Neural cell (in vitro differentiated cells): ENCODE data around the gene PRG3.

Experiments used
- EP300 ChIP-seq: fragments of 450-650 bp; conservative IDR thresholded peaks from 2 replicates; pipeline ENCODE4 v1.6.1; 2014; ENCODE audit warnings: antibody characterized with exemption, mild to moderate bottlenecking, moderate library complexity; ENCODE audit not compliant: poor library complexity, severe bottlenecking
- EZH2 ChIP-seq: fragments of 200-600, 300-800 bp; shearing (Covaris generic), sonication (generic); IDR thresholded peaks from 2 replicates; pipeline ENCODE4 v1.6.1; 2014; ENCODE audit warnings: antibody characterized with exemption, low read length, borderline replicate concordance, mild to moderate bottlenecking; ENCODE audit not compliant: insufficient read depth, poor library complexity, severe bottlenecking
- MXI1 ChIP-seq: fragments of 450-650 bp; conservative IDR thresholded peaks from 2 replicates; pipeline ENCODE4 v1.6.1; 2014; ENCODE audit warnings: antibody characterized with exemption, mild to moderate bottlenecking; ENCODE audit not compliant: poor library complexity, severe bottlenecking
- POLR2AphosphoS5 ChIP-seq: IDR thresholded peaks from 2 replicates; pipeline ENCODE4 v1.6.1; 2012
- RAD21 ChIP-seq: fragments of 450-650 bp; conservative IDR thresholded peaks from 2 replicates; pipeline ENCODE4 v1.6.1; 2014; ENCODE audit warnings: antibody characterized with exemption, mild to moderate bottlenecking, moderate library complexity
- SMC3 ChIP-seq: fragments of 450-650 bp; conservative IDR thresholded peaks from 2 replicates; pipeline ENCODE4 v1.6.1; 2014; ENCODE audit warnings: antibody characterized with exemption, mild to moderate bottlenecking, moderate library complexity; ENCODE audit not compliant: poor library complexity
- TAF1 ChIP-seq: IDR thresholded peaks from 2 replicates; pipeline ENCODE4 v1.6.1; 2012; ENCODE audit warnings: low read depth
- TF ChIP-seq, protein P1 (sequence below): fragments of 450-650 bp; IDR thresholded peaks from 2 replicates; pipeline ENCODE4 v1.5.1; 2014; ENCODE audit warnings: antibody characterized with exemption, mild to moderate bottlenecking, moderate library complexity; ENCODE audit not compliant: poor library complexity, severe bottlenecking
- TF ChIP-seq, protein P2 (sequence below): IDR thresholded peaks from 2 replicates; pipeline ENCODE4 v1.6.1; 2012; ENCODE audit warnings: borderline replicate concordance

DNA sequence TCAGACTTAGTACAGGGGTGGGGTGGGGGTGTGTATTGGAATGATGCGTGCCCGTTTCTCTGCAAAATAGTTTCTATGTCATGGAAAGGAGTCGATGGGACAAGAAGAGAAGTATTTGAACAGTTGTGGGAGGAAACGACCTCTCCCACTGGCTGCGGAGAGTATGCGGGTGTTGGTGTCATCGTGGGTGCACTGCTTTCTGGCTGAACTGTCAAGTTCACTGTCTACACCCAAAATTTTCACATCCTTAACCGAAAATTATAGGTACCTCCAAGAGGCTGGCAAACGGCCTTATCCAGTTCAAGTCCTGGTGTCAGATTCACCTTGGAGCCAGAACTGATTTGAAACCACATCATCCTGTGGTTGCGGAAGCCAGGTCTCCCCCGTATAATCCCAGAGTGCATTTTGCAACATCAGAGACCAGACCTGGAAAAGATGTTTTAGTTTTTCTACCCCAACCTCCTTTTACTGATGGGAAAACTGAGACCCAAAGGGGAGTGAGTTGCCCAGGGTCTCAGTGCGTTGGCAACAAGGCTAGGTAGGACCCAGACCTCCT is 44.8 kb downstream of the PRG3 start:
- TF ChIP-seq, protein P1, sequence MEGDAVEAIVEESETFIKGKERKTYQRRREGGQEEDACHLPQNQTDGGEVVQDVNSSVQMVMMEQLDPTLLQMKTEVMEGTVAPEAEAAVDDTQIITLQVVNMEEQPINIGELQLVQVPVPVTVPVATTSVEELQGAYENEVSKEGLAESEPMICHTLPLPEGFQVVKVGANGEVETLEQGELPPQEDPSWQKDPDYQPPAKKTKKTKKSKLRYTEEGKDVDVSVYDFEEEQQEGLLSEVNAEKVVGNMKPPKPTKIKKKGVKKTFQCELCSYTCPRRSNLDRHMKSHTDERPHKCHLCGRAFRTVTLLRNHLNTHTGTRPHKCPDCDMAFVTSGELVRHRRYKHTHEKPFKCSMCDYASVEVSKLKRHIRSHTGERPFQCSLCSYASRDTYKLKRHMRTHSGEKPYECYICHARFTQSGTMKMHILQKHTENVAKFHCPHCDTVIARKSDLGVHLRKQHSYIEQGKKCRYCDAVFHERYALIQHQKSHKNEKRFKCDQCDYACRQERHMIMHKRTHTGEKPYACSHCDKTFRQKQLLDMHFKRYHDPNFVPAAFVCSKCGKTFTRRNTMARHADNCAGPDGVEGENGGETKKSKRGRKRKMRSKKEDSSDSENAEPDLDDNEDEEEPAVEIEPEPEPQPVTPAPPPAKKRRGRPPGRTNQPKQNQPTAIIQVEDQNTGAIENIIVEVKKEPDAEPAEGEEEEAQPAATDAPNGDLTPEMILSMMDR = no peak
- TF ChIP-seq EP300 (no peak), POLR2AphosphoS5 (no peak), RAD21 (no peak), SMC3 (no peak), MXI1 (no peak), TAF1 (no peak), EZH2 (no peak)
- TF ChIP-seq, protein P2, sequence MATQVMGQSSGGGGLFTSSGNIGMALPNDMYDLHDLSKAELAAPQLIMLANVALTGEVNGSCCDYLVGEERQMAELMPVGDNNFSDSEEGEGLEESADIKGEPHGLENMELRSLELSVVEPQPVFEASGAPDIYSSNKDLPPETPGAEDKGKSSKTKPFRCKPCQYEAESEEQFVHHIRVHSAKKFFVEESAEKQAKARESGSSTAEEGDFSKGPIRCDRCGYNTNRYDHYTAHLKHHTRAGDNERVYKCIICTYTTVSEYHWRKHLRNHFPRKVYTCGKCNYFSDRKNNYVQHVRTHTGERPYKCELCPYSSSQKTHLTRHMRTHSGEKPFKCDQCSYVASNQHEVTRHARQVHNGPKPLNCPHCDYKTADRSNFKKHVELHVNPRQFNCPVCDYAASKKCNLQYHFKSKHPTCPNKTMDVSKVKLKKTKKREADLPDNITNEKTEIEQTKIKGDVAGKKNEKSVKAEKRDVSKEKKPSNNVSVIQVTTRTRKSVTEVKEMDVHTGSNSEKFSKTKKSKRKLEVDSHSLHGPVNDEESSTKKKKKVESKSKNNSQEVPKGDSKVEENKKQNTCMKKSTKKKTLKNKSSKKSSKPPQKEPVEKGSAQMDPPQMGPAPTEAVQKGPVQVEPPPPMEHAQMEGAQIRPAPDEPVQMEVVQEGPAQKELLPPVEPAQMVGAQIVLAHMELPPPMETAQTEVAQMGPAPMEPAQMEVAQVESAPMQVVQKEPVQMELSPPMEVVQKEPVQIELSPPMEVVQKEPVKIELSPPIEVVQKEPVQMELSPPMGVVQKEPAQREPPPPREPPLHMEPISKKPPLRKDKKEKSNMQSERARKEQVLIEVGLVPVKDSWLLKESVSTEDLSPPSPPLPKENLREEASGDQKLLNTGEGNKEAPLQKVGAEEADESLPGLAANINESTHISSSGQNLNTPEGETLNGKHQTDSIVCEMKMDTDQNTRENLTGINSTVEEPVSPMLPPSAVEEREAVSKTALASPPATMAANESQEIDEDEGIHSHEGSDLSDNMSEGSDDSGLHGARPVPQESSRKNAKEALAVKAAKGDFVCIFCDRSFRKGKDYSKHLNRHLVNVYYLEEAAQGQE = no peak
